ENCODE data around the gene LRP1B.

LRP1B gene

DNA sequence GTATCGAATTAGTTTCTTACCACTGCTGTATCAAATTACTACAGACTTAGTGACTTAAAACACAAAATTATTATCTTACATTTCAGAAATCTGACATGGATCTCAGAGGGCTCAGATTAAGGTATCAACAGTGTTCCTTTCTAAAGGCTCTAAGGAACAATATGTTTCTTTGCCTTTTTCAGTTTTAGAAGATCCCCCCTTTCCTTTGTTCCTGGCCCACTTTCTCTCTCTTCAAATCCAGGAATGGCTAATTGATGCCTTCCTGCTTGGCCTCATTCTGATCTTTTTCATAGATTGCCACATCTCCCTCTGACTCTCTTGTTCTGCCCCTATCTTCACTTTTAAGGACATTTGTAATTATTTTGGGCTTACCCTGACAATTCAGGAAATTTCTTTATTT, 65.7 kb downstream of the LRP1B start:
- Histone ChIP-seq H3K27ac (ENCODE audit: low read length) (no peak overlapping the region), H3K4me3 (ENCODE audit: low read depth in 1 of 2, low read length in 2 of 2) (no peak overlapping the region), H3K27me3 (ENCODE audit: low read depth, low read length) (no peaks in the 10 kb centered on the region), H3K4me1 (ENCODE audit: control insufficient read depth in 1 of 2, insufficient read depth in 2 of 2, low read length in 2 of 2) (no peaks in the 10 kb centered on the region), H3K9me3 (ENCODE audit: control insufficient read depth in 1 of 2, low read length in 2 of 2) (no peaks in the 10 kb centered on the region), H3K36me3 (ENCODE audit: control insufficient read depth in 1 of 2, insufficient read depth in 2 of 2, low read length in 2 of 2) (no peaks in the 10 kb centered on the region)

DNA sequence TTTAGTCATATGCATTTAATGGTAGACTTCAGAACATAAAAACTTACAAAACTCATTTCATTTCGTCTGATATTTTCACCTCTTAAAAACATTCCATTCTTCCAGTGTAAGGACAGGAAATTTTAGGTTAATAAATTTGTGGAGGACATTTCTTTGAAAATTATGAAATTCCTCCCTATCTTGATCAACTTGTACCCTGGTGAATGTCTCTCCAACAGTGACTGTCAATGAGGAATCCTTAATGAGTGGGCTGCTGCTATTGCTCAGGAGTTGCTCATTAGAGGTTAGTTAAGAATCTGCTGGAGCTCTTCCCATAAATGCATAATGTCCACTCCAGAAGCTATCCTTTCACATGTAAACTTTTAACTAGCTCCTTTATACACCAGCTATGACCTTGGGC, 69.1 kb downstream of the LRP1B start:
- no peaks in the 10 kb centered on the region for H3K9me3 ChIP-seq (ENCODE audit: control insufficient read depth in 1 of 2, low read length in 2 of 2)
- no peak overlapping the region for H3K4me3 ChIP-seq (ENCODE audit: low read depth in 1 of 2, low read length in 2 of 2)

DNA sequence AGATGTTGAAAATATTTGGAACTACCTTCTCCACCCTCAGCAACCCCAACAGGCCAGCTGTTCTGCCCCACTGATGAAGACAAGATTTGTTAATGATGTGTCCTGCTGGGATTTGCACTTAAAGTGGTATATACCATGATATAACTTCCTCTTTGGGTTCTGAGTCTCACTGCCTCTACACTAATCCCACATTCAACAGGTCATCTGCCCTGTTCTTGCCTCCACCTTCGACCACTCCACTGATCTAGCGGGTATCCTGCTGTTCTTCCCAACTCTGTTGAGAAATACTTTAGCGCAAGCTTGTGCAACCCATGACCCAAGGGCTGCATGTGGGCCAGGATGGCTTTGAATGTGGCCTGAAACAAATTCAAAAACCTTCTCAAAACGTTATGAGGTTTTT, 72.7 kb downstream of the LRP1B start:
- H3K4me1 ChIP-seq (ENCODE audit: control insufficient read depth in 1 of 2, insufficient read depth in 2 of 2, low read length in 2 of 2): no peaks in the 10 kb centered on the region

More for the DNA sequence above, 69.1 kb downstream of the LRP1B start:
- H3K4me1 ChIP-seq (ENCODE audit: control insufficient read depth in 1 of 2, insufficient read depth in 2 of 2, low read length in 2 of 2): no peaks in the 10 kb centered on the region
- no peaks in the 10 kb centered on the region for H3K27me3 ChIP-seq (ENCODE audit: low read depth, low read length)
- H3K36me3 ChIP-seq (ENCODE audit: control insufficient read depth in 1 of 2, insufficient read depth in 2 of 2, low read length in 2 of 2): no peaks in the 10 kb centered on the region
- H3K27ac ChIP-seq (ENCODE audit: low read length): no peak overlapping the region

DNA sequence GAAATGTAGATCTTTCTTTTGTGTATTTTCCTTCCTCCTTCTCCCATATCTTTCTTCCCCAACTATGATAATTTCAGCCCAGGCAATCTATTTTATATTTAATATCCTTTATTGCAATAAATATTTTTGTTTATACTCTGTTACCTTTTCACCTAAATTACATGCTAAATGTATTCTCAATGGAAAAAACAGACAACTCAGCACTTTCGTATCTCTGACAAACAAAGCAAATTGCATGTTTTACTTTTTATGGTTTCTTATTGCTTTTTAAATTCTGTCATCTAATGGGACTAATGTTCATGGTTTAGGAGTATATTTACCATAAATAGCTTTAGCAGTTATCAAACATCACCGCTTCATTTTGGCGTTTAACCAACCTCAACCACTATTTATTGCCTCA, 74.0 kb downstream of the LRP1B start:
- H3K9me3 ChIP-seq (ENCODE audit: control insufficient read depth in 1 of 2, low read length in 2 of 2): no peaks in the 10 kb centered on the region
- H3K4me1 ChIP-seq (ENCODE audit: control insufficient read depth in 1 of 2, insufficient read depth in 2 of 2, low read length in 2 of 2): no peaks in the 10 kb centered on the region
- no peaks in the 10 kb centered on the region for H3K36me3 ChIP-seq (ENCODE audit: control insufficient read depth in 1 of 2, insufficient read depth in 2 of 2, low read length in 2 of 2)
- H3K27me3 ChIP-seq (ENCODE audit: low read depth, low read length): no peaks in the 10 kb centered on the region
- H3K27ac ChIP-seq (ENCODE audit: low read length): no peak overlapping the region
- H3K4me3 ChIP-seq (ENCODE audit: low read depth in 1 of 2, low read length in 2 of 2): no peak overlapping the region

More for the DNA sequence above, 72.7 kb downstream of the LRP1B start:
- Histone ChIP-seq H3K36me3 (ENCODE audit: control insufficient read depth in 1 of 2, insufficient read depth in 2 of 2, low read length in 2 of 2) (no peaks in the 10 kb centered on the region), H3K4me3 (ENCODE audit: low read depth in 1 of 2, low read length in 2 of 2) (no peak overlapping the region), H3K9me3 (ENCODE audit: control insufficient read depth in 1 of 2, low read length in 2 of 2) (no peaks in the 10 kb centered on the region), H3K27ac (ENCODE audit: low read length) (no peak overlapping the region), H3K27me3 (ENCODE audit: low read depth, low read length) (no peaks in the 10 kb centered on the region)

DNA sequence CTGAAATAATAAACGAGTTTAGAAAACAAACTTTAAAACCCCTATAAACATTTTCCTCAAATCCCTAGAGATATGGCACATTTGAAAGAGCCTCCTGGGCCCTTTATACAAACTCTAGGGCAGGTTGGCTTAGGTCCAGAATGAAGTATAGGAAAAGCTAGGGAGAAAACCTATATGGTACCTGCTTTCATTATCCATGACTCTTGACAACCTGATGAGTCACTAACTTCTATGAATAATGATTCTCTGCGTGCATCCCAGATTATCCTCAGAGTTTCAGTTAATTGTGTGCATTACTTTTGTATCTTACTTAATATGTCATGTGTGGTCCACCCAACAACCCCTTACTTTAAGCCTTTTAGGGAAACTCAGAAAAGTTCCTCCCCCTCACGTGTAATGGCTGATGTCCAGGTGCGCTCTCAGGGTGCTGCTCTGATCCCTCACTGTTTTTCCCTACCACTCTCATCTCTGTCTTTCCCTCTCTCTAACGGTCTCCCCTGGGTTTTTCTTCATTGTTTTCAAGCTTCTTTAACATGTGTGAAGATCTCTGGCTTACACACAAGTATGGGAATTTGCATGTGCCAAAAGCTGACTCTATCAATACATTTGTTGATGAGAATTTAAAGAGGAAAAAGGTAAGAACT, 78.5 kb downstream of the LRP1B start:
- H3K9me3 ChIP-seq (ENCODE audit: control insufficient read depth in 1 of 2, low read length in 2 of 2): no peaks in the 10 kb centered on the region
- H3K27ac ChIP-seq (ENCODE audit: low read length): no peak overlapping the region
- no peaks in the 10 kb centered on the region for H3K27me3 ChIP-seq (ENCODE audit: low read depth, low read length)
- H3K36me3 ChIP-seq (ENCODE audit: control insufficient read depth in 1 of 2, insufficient read depth in 2 of 2, low read length in 2 of 2): no peaks in the 10 kb centered on the region
- no peak overlapping the region for H3K4me3 ChIP-seq (ENCODE audit: low read depth in 1 of 2, low read length in 2 of 2)
- H3K4me1 ChIP-seq (ENCODE audit: control insufficient read depth in 1 of 2, insufficient read depth in 2 of 2, low read length in 2 of 2): no peaks in the 10 kb centered on the region

DNA sequence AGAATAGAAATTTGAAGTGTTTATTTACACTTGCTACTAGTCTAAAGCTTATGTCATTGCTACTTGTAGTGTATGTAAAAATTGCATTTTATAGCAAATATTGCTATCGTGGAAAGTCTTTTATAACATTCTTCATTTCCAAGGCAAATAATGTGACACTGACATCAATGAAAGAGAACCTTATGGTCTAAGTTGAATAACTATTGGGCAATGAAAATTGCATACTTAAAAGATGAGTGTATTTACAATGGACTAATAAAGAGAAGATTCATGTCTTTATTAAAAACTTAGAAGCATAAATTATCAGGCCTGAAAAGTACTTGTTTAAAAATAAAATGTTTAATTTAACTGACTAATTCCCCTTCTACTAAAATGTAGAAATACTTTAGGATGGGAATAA, 82.2 kb downstream of the LRP1B start:
- no peaks in the 10 kb centered on the region for H3K9me3 ChIP-seq (ENCODE audit: control insufficient read depth in 1 of 2, low read length in 2 of 2)
- H3K36me3 ChIP-seq (ENCODE audit: control insufficient read depth in 1 of 2, insufficient read depth in 2 of 2, low read length in 2 of 2): no peaks in the 10 kb centered on the region
- H3K27ac ChIP-seq (ENCODE audit: low read length): no peak overlapping the region
- no peak overlapping the region for H3K4me3 ChIP-seq (ENCODE audit: low read depth in 1 of 2, low read length in 2 of 2)
- no peaks in the 10 kb centered on the region for H3K4me1 ChIP-seq (ENCODE audit: control insufficient read depth in 1 of 2, insufficient read depth in 2 of 2, low read length in 2 of 2)
- H3K27me3 ChIP-seq (ENCODE audit: low read depth, low read length): no peaks in the 10 kb centered on the region

DNA sequence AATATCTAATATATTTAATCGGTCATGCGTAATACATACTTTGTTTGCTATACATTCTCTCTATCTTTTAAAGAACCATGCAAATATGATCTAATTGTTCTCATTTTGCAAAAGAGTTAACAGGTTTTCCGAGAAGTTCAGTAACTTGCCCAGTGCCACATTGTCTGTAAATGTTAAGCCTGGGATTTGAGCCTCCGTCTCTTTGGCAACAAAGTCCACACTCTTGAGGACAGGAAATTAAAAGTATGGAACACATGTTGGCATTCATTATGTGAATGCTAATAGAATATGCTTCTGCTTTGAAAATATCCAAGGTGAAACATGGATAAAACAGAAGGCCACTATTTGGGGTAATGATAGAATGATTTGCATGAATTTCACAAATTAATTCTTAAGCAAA, 85.2 kb downstream of the LRP1B start:
- Histone ChIP-seq H3K4me3 (ENCODE audit: low read depth in 1 of 2, low read length in 2 of 2) (no peak overlapping the region), H3K9me3 (ENCODE audit: control insufficient read depth in 1 of 2, low read length in 2 of 2) (no peaks in the 10 kb centered on the region), H3K36me3 (ENCODE audit: control insufficient read depth in 1 of 2, insufficient read depth in 2 of 2, low read length in 2 of 2) (no peaks in the 10 kb centered on the region), H3K4me1 (ENCODE audit: control insufficient read depth in 1 of 2, insufficient read depth in 2 of 2, low read length in 2 of 2) (no peaks in the 10 kb centered on the region), H3K27ac (ENCODE audit: low read length) (no peak overlapping the region), H3K27me3 (ENCODE audit: low read depth, low read length) (no peaks in the 10 kb centered on the region)

DNA sequence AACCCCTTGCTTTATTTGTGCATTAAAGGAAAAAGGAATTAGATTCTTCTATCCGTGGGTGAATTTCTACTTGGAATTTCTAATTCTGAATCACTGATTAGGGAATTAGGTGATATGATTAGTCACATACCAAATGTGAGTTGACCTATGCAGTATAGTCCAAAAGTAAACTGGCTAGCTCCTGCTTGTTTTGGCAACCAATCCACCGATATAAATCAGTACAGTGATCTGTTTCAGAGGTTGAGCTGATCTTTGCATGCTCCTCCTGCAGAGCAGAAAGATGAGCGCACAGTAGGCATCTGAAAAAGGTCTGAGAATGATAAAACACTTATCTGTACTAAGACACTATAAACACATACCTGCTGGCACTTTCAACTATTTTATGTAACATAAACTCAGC, 86.6 kb downstream of the LRP1B start:
- Histone ChIP-seq H3K9me3 (ENCODE audit: control insufficient read depth in 1 of 2, low read length in 2 of 2) (no peaks in the 10 kb centered on the region), H3K4me1 (ENCODE audit: control insufficient read depth in 1 of 2, insufficient read depth in 2 of 2, low read length in 2 of 2) (no peaks in the 10 kb centered on the region), H3K27me3 (ENCODE audit: low read depth, low read length) (no peaks in the 10 kb centered on the region), H3K36me3 (ENCODE audit: control insufficient read depth in 1 of 2, insufficient read depth in 2 of 2, low read length in 2 of 2) (no peaks in the 10 kb centered on the region), H3K4me3 (ENCODE audit: low read depth in 1 of 2, low read length in 2 of 2) (no peak overlapping the region), H3K27ac (ENCODE audit: low read length) (no peak overlapping the region)

DNA sequence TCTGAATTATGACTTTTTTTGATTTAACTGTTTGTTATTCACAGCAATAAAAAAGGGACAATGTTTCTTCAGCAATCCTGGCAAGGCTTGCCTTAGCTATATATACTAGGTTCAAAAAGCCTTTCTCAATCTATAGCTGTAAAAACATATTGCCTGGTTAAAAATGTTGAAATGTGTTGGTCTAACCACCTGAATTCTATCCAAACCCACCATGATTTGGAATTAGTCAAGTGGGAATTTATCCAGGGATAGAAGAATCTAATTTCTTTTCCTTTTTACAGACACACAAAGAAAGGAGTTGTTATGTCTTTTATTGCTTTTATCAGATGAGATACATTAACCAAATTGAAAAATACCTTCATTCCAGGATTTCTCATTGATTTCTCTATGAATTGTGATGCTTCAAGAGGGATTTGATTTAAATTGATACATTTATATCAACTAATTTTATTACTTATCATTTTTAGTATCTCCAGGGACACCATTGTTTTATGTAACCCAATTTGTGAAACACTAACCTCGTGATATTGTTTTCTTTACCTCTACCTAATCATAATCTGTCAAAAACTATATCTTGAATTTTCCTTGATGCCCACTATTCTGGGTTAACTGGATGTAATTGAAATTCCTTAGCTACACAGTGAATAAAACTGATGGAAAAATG, 88.1 kb downstream of the LRP1B start:
- no peak overlapping the region for H3K4me3 ChIP-seq (ENCODE audit: low read depth in 1 of 2, low read length in 2 of 2)
- H3K27ac ChIP-seq (ENCODE audit: low read length): no peak overlapping the region
- H3K36me3 ChIP-seq (ENCODE audit: control insufficient read depth in 1 of 2, insufficient read depth in 2 of 2, low read length in 2 of 2): no peaks in the 10 kb centered on the region
- H3K9me3 ChIP-seq (ENCODE audit: control insufficient read depth in 1 of 2, low read length in 2 of 2): no peaks in the 10 kb centered on the region
- no peaks in the 10 kb centered on the region for H3K4me1 ChIP-seq (ENCODE audit: control insufficient read depth in 1 of 2, insufficient read depth in 2 of 2, low read length in 2 of 2)
- no peaks in the 10 kb centered on the region for H3K27me3 ChIP-seq (ENCODE audit: low read depth, low read length)

DNA sequence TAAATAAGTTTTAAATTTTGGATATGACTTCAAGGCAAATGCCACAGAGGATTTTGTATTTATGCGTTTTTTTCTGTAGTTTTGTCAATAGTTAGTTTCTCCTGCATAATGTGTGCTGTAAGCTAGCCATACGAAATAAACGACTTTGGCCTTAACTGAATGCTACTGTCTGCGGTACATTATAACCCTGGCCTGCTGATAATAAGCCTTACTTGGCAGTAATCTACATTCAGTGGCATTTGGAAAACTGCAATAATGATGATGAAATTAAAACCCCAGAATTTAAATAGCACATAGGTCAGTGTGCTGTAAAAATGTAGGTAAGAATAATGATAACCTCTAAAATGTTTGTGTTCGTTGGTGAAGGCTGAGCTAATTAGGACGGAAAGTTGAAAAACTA, 88.8 kb downstream of the LRP1B start:
- no peaks in the 10 kb centered on the region for H3K9me3 ChIP-seq (ENCODE audit: control insufficient read depth in 1 of 2, low read length in 2 of 2)
- H3K36me3 ChIP-seq (ENCODE audit: control insufficient read depth in 1 of 2, insufficient read depth in 2 of 2, low read length in 2 of 2): no peaks in the 10 kb centered on the region
- H3K27me3 ChIP-seq (ENCODE audit: low read depth, low read length): no peaks in the 10 kb centered on the region
- H3K4me1 ChIP-seq (ENCODE audit: control insufficient read depth in 1 of 2, insufficient read depth in 2 of 2, low read length in 2 of 2): no peaks in the 10 kb centered on the region
- no peak overlapping the region for H3K27ac ChIP-seq (ENCODE audit: low read length)
- H3K4me3 ChIP-seq (ENCODE audit: low read depth in 1 of 2, low read length in 2 of 2): no peak overlapping the region

DNA sequence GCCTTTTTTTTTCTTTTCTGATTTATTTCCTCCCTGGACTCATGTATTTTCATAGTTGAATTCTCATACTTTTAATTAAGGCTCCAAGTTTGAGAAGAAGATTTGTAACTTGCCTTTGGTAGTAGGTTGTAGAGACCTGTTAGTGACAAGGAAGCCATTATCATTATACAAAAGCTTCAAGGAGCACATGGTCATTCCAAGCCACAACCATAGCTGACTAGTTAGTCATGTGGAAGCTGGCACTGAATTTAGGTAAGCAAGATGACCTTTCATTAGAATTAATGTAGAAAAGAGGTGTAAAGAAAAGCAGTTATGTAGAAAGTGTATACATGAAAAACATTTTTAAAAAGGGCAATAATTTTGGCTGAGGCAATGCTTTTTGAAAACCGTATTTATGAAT, 89.7 kb downstream of the LRP1B start:
- Histone ChIP-seq H3K4me1 (ENCODE audit: control insufficient read depth in 1 of 2, insufficient read depth in 2 of 2, low read length in 2 of 2) (no peaks in the 10 kb centered on the region), H3K36me3 (ENCODE audit: control insufficient read depth in 1 of 2, insufficient read depth in 2 of 2, low read length in 2 of 2) (no peaks in the 10 kb centered on the region), H3K27ac (ENCODE audit: low read length) (no peak overlapping the region), H3K27me3 (ENCODE audit: low read depth, low read length) (no peaks in the 10 kb centered on the region), H3K9me3 (ENCODE audit: control insufficient read depth in 1 of 2, low read length in 2 of 2) (no peaks in the 10 kb centered on the region), H3K4me3 (ENCODE audit: low read depth in 1 of 2, low read length in 2 of 2) (no peak overlapping the region)

DNA sequence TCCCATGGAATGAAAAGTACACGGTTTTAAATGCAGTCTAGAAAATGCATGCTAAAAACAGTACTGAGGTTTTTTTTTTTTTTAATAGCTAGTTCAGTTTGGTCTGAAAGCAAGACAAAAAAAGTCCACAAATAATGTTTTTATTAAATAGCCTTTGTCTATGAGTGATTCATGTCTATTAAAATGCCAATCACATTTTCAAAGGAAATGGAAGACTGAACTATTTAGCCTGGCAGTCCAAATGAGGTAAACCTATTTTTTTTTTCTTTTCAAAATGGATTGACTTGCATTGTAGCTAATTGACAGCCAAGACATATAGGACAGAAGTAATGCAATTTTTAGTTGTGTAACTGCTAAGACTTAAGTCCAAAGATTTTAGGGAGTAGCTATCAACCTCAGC, 90.3 kb downstream of the LRP1B start:
- H3K36me3 ChIP-seq (ENCODE audit: control insufficient read depth in 1 of 2, insufficient read depth in 2 of 2, low read length in 2 of 2): no peaks in the 10 kb centered on the region
- no peak overlapping the region for H3K27ac ChIP-seq (ENCODE audit: low read length)
- H3K27me3 ChIP-seq (ENCODE audit: low read depth, low read length): no peaks in the 10 kb centered on the region
- H3K9me3 ChIP-seq (ENCODE audit: control insufficient read depth in 1 of 2, low read length in 2 of 2): no peaks in the 10 kb centered on the region
- no peaks in the 10 kb centered on the region for H3K4me1 ChIP-seq (ENCODE audit: control insufficient read depth in 1 of 2, insufficient read depth in 2 of 2, low read length in 2 of 2)
- H3K4me3 ChIP-seq (ENCODE audit: low read depth in 1 of 2, low read length in 2 of 2): no peak overlapping the region

All from muscle layer of duodenum (tissue), 2 donors.